ENCODE data around the gene PLA2R1. TPM values are rescaled to one million over a fixed set of nuclear protein-coding genes. Genes with fewer than 3 reads are reported as not detected.

The PLA2R1 gene
- total RNA-seq, 1 experiment from 2014 or later = 5.7 TPM

- no peak overlapping the region for H3K27ac ChIP-seq (ENCODE audit: low read length)
- H3K36me3 ChIP-seq (ENCODE audit: control insufficient read depth, insufficient read depth, low read length) = no peaks in the 10 kb centered on the region
- ATAC-seq (no peak), DNase-seq (ENCODE audit: low read depth, low spot score) (no peak)
- no peak for TF ChIP-seq REST (IDR thresholded peaks at IDR 0.05; ENCODE audit: insufficient read depth in 1 of 2, low read depth in 2 of 2, low read length in 1 of 2)
- no peak for TF ChIP-seq TCF7L2 (IDR thresholded peaks at IDR 0.05; ENCODE audit: low read depth, low read length)
- TF ChIP-seq CTCF (IDR thresholded peaks at IDR 0.05) = no peak
- no peak for TF ChIP-seq POLR2AphosphoS5 (IDR thresholded peaks at IDR 0.05; ENCODE audit: low read depth, low read length)
- no peak for TF ChIP-seq SIN3A (IDR thresholded peaks at IDR 0.05; ENCODE audit: borderline replicate concordance, insufficient read depth, low read depth, low read length)
- H3K27me3 ChIP-seq (ENCODE audit: control insufficient read depth, insufficient read depth, low read length) = no peaks in the 10 kb centered on the region
- H3K9me3 ChIP-seq (ENCODE audit: control insufficient read depth, insufficient read depth, low read depth, low read length) = no peaks in the 10 kb centered on the region
- BruUV-seq (replicated peaks) = no TSS peak
- in situ Hi-C loops (cut with HindIII; ENCODE audit: low pct_unique_long_range_greater_than_20kb, low sequenced_read_pairs) (no loop called here), intact Hi-C loops (cut with micrococcal nuclease; ENCODE audit: unreplicated experiment) (no loop called here)
- POLR2A ChIA-PET = no interaction called here
- H3K4me1 ChIP-seq (ENCODE audit: control insufficient read depth, insufficient read depth, low read length) = 0 out of 2 replicates have a peak, but pooled peaks cover under 1% of the 10 kb centered on the region
- no peak overlapping the region for H3K4me3 ChIP-seq (ENCODE audit: low read depth in 2 of 2, low read length in 2 of 2)
- CTCF ChIA-PET = no interaction called here
These were observed 16.7 kb downstream of the PLA2R1 start for GRCh38 chr2:160045703-160046210.

GRCh38 chr2:160044728-160045127, 17.7 kb downstream of the PLA2R1 start:
- H3K4me1 ChIP-seq (ENCODE audit: control insufficient read depth, insufficient read depth, low read length) = peaks cover 9% of the 10 kb centered on the region
- no peak for ATAC-seq
- TF ChIP-seq SIN3A (IDR thresholded peaks at IDR 0.05; ENCODE audit: borderline replicate concordance, insufficient read depth, low read depth, low read length) (no peak), TCF7L2 (IDR thresholded peaks at IDR 0.05; ENCODE audit: low read depth, low read length) (no peak), REST (IDR thresholded peaks at IDR 0.05; ENCODE audit: insufficient read depth in 1 of 2, low read depth in 2 of 2, low read length in 1 of 2) (no peak), CTCF (IDR thresholded peaks at IDR 0.05) (no peak), POLR2AphosphoS5 (IDR thresholded peaks at IDR 0.05; ENCODE audit: low read depth, low read length) (no peak)
- intact Hi-C loops (cut with micrococcal nuclease; ENCODE audit: unreplicated experiment) (no loop called here), in situ Hi-C loops (cut with HindIII; ENCODE audit: low pct_unique_long_range_greater_than_20kb, low sequenced_read_pairs) (no loop called here)
- H3K27me3 ChIP-seq (ENCODE audit: control insufficient read depth, insufficient read depth, low read length) = no peaks in the 10 kb centered on the region
- no peak overlapping the region for H3K4me3 ChIP-seq (ENCODE audit: low read depth in 2 of 2, low read length in 2 of 2)
- no TSS peak for BruUV-seq (replicated peaks)
- H3K9me3 ChIP-seq (ENCODE audit: control insufficient read depth, insufficient read depth, low read depth, low read length) = no peaks in the 10 kb centered on the region
- no peaks in the 10 kb centered on the region for H3K36me3 ChIP-seq (ENCODE audit: control insufficient read depth, insufficient read depth, low read length)
- no peak for DNase-seq (ENCODE audit: low read depth, low spot score)
- CTCF ChIA-PET = no interaction called here
- no peak overlapping the region for H3K27ac ChIP-seq (ENCODE audit: low read length)
- POLR2A ChIA-PET = no interaction called here

All from Panc1 (cell line).